ENCODE results near the gene AGPS. TPM values are rescaled to one million over a fixed set of nuclear protein-coding genes. Genes with fewer than 3 reads are reported as not detected.
"Not testable (repeated sequence)": the region's sequence is repeated elsewhere in the genome, so short reads cannot be mapped to it uniquely, and the experiment has no call there.

The AGPS gene
- polyA plus RNA-seq, 1 experiment: 22.6 TPM

GRCh38 chr2:177413703-177414102 lies 21.1 kb downstream of the AGPS start:
- ChIA-PET CTCF (interaction anchor here (0.6 to 7.3 kb wide), 4 partner anchors 79 to 250 kb away, joined by 4 to 163 read pairs (median 54); no protein-coding TSS in a partner anchor), POLR2A (no interaction called here)
- TF ChIP-seq CTCF (IDR thresholded peaks at IDR 0.05; ENCODE audit: low read depth, low read length): no peak
- Histone ChIP-seq H3K4me3 (ENCODE audit: low read depth, low read length) (no peak overlapping the region), H3K9me3 (ENCODE audit: control insufficient read depth, insufficient read depth, low read length) (peaks cover 4% of the 10 kb centered on the region), H3K27me3 (ENCODE audit: control insufficient read depth, insufficient read depth, low read length) (no peaks in the 10 kb centered on the region), H3K27ac (ENCODE audit: low read depth, low read length) (no peak overlapping the region)
- DNase-seq (ENCODE audit: low read depth, low spot score): no peak

GRCh38 chr2:177419274-177419673 lies 26.7 kb downstream of the AGPS start:
- no peak for DNase-seq (ENCODE audit: low read depth, low spot score)
- CTCF ChIA-PET: interaction anchor here (0.6 to 7.3 kb wide), 7 partner anchors 10 to 1279 kb away, joined by 4 to 163 read pairs (median 6); no protein-coding TSS in a partner anchor
- no peak overlapping the region for H3K4me3 ChIP-seq (ENCODE audit: low read depth, low read length)

GRCh38 chr2:177422271-177422670 lies 29.7 kb downstream of the AGPS start:
- Histone ChIP-seq H3K4me3 (ENCODE audit: low read depth, low read length) (no peak overlapping the region), H3K9me3 (ENCODE audit: control insufficient read depth, insufficient read depth, low read length) (no peaks in the 10 kb centered on the region), H3K27me3 (ENCODE audit: control insufficient read depth, insufficient read depth, low read length) (no peaks in the 10 kb centered on the region), H3K27ac (ENCODE audit: low read depth, low read length) (no peak overlapping the region)
- ChIA-PET POLR2A (no interaction called here), CTCF (no interaction called here)
- TF ChIP-seq CTCF (IDR thresholded peaks at IDR 0.05; ENCODE audit: low read depth, low read length): no peak
- DNase-seq (ENCODE audit: low read depth, low spot score): no peak

More at GRCh38 chr2:177419274-177419673, 26.7 kb downstream of the AGPS start:
- no peak overlapping the region for H3K27ac ChIP-seq (ENCODE audit: low read depth, low read length)
- no peaks in the 10 kb centered on the region for H3K27me3 ChIP-seq (ENCODE audit: control insufficient read depth, insufficient read depth, low read length)
- no peaks in the 10 kb centered on the region for H3K9me3 ChIP-seq (ENCODE audit: control insufficient read depth, insufficient read depth, low read length)
- TF ChIP-seq CTCF (IDR thresholded peaks at IDR 0.05; ENCODE audit: low read depth, low read length): no peak
- POLR2A ChIA-PET: no interaction called here

GRCh38 chr2:177424120-177424519 lies 31.5 kb downstream of the AGPS start:
- H3K27ac ChIP-seq (ENCODE audit: low read depth, low read length); POLR2A ChIA-PET; DNase-seq (ENCODE audit: low read depth, low spot score); H3K9me3 ChIP-seq (ENCODE audit: control insufficient read depth, insufficient read depth, low read length); H3K4me3 ChIP-seq (ENCODE audit: low read depth, low read length); H3K27me3 ChIP-seq (ENCODE audit: control insufficient read depth, insufficient read depth, low read length): not testable (repeated sequence)
- CTCF ChIA-PET: interaction anchor here (1.3 kb wide), 1 partner anchor 88 kb away, joined by 8 read pairs; no protein-coding TSS in a partner anchor

GRCh38 chr2:177424620-177425019 lies 32.0 kb downstream of the AGPS start:
- DNase-seq (ENCODE audit: low read depth, low spot score); H3K27me3 ChIP-seq (ENCODE audit: control insufficient read depth, insufficient read depth, low read length); H3K9me3 ChIP-seq (ENCODE audit: control insufficient read depth, insufficient read depth, low read length); CTCF ChIA-PET; H3K27ac ChIP-seq (ENCODE audit: low read depth, low read length); H3K4me3 ChIP-seq (ENCODE audit: low read depth, low read length); POLR2A ChIA-PET: not testable (repeated sequence)

- TF ChIP-seq CTCF (IDR thresholded peaks at IDR 0.05; ENCODE audit: low read depth, low read length): no peak
- no peak for DNase-seq (ENCODE audit: low read depth, low spot score)
- CTCF ChIA-PET: no interaction called here
- POLR2A ChIA-PET: no interaction called here
- Histone ChIP-seq H3K27ac (ENCODE audit: low read depth, low read length) (no peak overlapping the region), H3K4me3 (ENCODE audit: low read depth, low read length) (no peak overlapping the region), H3K27me3 (ENCODE audit: control insufficient read depth, insufficient read depth, low read length) (no peaks in the 10 kb centered on the region), H3K9me3 (ENCODE audit: control insufficient read depth, insufficient read depth, low read length) (peaks cover 4% of the 10 kb centered on the region; the same call in 1 of the 2 replicates)
These were observed 34.7 kb downstream of the AGPS start for GRCh38 chr2:177427316-177427715.

GRCh38 chr2:177427936-177428335 lies 35.4 kb downstream of the AGPS start:
- H3K27me3 ChIP-seq (ENCODE audit: control insufficient read depth, insufficient read depth, low read length); H3K4me3 ChIP-seq (ENCODE audit: low read depth, low read length); H3K27ac ChIP-seq (ENCODE audit: low read depth, low read length); POLR2A ChIA-PET; DNase-seq (ENCODE audit: low read depth, low spot score); H3K9me3 ChIP-seq (ENCODE audit: control insufficient read depth, insufficient read depth, low read length): not testable (repeated sequence)
- CTCF ChIA-PET: interaction anchor here (1.3 kb wide), 1 partner anchor 93 kb away, joined by 5 read pairs; no protein-coding TSS in a partner anchor

Data from AG04450 (cell line).